ENCODE measurements around the gene COL9A3. TPM values are rescaled to one million over a fixed set of nuclear protein-coding genes. Genes with fewer than 3 reads are reported as not detected.
"Not testable (repeated sequence)": the region's sequence is repeated elsewhere in the genome, so short reads cannot be mapped to it uniquely, and the experiment has no call there.

COL9A3 gene
- total RNA-seq, 2 donors from 2014 or later: not detected

GRCh38 chr20:62840244-62841197 lies 23.7 kb downstream of the COL9A3 start:
- H3K27me3 Mint-ChIP-seq: peaks cover 7% of the 10 kb centered on the region
- no peak for DNase-seq
- H3K9me3 ChIP-seq (ENCODE audit: control insufficient read depth, low read length, poor library complexity, severe bottlenecking): no peaks in the 10 kb centered on the region
- H3K4me1 Mint-ChIP-seq: no peaks in the 10 kb centered on the region
- no peak for ATAC-seq
- H3K27ac Mint-ChIP-seq: no peak overlapping the region
- H3K36me3 Mint-ChIP-seq (ENCODE audit: low read depth): no peaks in the 10 kb centered on the region
- H3K4me3 Mint-ChIP-seq: no peak overlapping the region

DNA sequence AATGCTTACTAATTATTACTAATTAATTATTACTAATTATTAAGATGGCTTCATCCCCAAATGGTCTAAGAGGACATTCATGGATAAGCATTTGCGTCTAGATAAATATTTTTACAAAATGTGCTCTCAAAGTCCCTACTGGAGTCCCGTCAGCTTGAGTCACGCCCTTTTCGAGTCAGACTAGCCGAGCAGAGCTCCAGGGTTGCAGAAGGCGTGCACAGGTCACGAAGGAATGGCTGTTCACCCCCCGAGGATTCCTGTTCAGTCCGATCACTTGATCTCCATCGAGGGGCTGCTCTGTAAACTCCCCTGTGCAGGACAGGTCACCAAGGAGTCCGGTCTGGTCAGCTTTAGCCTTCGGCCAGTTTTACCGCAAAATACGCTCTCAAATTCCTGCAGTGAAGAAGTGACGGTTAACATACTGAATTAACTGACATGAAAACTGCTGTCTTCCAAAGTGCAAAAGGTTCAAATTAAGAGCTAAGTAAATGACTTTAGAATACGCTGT lies 24.9 kb downstream of the COL9A3 start:
- ATAC-seq: no peak
- H3K4me1 Mint-ChIP-seq: no peaks in the 10 kb centered on the region

DNA sequence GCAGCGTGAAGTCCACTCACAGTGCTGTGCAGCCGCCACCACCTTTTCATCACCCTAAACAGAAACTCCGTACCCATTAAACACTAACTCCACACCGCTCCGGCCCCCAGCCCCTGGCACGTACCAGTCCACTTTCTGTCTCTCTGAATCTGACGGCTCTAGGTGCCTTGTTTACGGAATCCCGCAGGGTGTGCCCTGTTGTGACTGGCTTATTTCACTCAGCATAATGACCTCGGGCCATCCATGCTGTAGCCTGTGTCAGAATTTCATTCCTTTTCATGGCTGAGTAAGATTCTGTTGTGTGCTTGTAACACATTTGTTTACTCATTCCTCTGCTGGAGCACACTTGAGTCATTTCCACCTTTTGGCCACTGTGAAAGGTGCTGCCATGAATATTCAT lies 26.8 kb downstream of the COL9A3 start:
- no peaks in the 10 kb centered on the region for H3K9me3 ChIP-seq (ENCODE audit: control insufficient read depth, low read length, poor library complexity, severe bottlenecking)
- ATAC-seq (no peak), DNase-seq (no peak)
- Mint-ChIP-seq H3K4me3 (no peak overlapping the region), H3K27ac (no peak overlapping the region), H3K27me3 (no peaks in the 10 kb centered on the region), H3K4me1 (no peaks in the 10 kb centered on the region), H3K36me3 (ENCODE audit: low read depth) (no peaks in the 10 kb centered on the region)

More for the DNA sequence above, 24.9 kb downstream of the COL9A3 start:
- H3K4me3 Mint-ChIP-seq: no peak overlapping the region
- H3K9me3 ChIP-seq (ENCODE audit: control insufficient read depth, low read length, poor library complexity, severe bottlenecking): no peaks in the 10 kb centered on the region
- H3K36me3 Mint-ChIP-seq (ENCODE audit: low read depth): no peaks in the 10 kb centered on the region
- no peak overlapping the region for H3K27ac Mint-ChIP-seq
- DNase-seq: no peak
- peaks cover 7% of the 10 kb centered on the region for H3K27me3 Mint-ChIP-seq

- DNase-seq (no peak), ATAC-seq (no peak)
- Mint-ChIP-seq H3K4me1 (no peaks in the 10 kb centered on the region), H3K27ac (no peak overlapping the region), H3K36me3 (ENCODE audit: low read depth) (no peaks in the 10 kb centered on the region), H3K4me3 (no peak overlapping the region), H3K27me3 (no peaks in the 10 kb centered on the region)
- no peaks in the 10 kb centered on the region for H3K9me3 ChIP-seq (ENCODE audit: control insufficient read depth, low read length, poor library complexity, severe bottlenecking)
Measured at GRCh38 chr20:62844182-62844581, 27.3 kb downstream of the COL9A3 start.

DNA sequence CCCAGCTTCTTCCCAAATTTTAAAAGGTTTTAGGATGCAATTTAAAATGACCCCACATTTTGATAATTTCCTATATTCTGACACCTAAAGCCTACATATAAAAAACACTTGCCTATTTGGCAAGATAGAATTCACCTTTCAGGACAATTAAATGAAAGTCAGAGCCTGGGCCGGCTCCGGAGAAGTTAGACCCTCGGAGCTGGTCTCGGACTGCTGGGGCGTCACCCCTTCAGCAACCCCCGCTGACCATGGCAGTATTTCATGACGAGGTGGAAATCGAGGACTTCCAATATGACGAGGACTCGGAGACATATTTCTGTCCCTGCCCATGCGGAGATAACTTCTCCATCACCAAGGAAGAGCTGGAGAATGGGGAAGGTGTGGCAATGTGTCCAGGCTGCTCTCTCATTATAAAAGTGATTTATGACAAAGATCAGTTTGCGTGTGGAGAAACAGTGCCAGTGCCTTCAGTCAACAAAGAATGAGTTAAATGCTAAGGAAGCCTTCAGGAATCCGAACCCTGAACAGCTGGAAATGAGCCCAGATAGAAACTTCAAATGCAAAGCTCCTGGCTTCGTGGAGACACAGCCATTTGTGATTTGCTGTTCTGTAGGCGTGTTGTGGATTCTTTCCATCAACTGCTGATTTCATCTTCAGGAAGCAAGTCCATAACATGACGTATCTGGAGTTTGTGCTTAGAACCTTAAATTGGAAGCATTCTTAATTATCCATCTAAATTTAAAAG lies 28.7 kb downstream of the COL9A3 start:
- no peak overlapping the region for H3K27ac Mint-ChIP-seq
- H3K27me3 Mint-ChIP-seq: no peaks in the 10 kb centered on the region
- no peaks in the 10 kb centered on the region for H3K9me3 ChIP-seq (ENCODE audit: control insufficient read depth, low read length, poor library complexity, severe bottlenecking)
- DNase-seq (no peak), ATAC-seq (no peak)
- no peaks in the 10 kb centered on the region for H3K36me3 Mint-ChIP-seq (ENCODE audit: low read depth)
- H3K4me3 Mint-ChIP-seq: no peak overlapping the region
- peaks cover 5% of the 10 kb centered on the region for H3K4me1 Mint-ChIP-seq

- peaks cover 7% of the 10 kb centered on the region for H3K4me1 Mint-ChIP-seq
- H3K27me3 Mint-ChIP-seq: no peaks in the 10 kb centered on the region
- no peak for DNase-seq
- no peaks in the 10 kb centered on the region for H3K9me3 ChIP-seq (ENCODE audit: control insufficient read depth, low read length, poor library complexity, severe bottlenecking)
- no peaks in the 10 kb centered on the region for H3K36me3 Mint-ChIP-seq (ENCODE audit: low read depth)
- H3K4me3 Mint-ChIP-seq: no peak overlapping the region
- H3K27ac Mint-ChIP-seq: peak overlapping the region; percentile 77
- ATAC-seq: no peak
Measured at GRCh38 chr20:62846166-62846890, 29.5 kb downstream of the COL9A3 start.

DNA sequence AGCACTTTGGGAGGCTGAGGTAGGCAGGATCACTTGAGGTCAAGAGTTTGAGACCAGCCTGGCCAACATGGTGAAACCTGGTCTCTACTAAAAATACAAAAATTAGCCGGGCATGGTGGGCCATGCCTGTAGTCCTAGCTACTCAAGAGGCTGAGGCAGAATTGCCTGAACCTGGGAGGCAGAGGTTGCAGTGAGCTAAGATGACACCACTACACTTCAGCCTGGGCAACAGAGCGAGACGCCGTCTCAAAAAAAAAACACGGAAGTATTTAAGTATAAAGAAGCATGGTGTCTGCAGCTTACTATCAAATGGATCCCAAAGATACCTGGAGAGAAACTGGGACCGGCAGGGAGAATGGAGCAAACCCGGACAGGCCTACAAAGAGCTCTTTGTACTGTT lies 32.1 kb downstream of the COL9A3 start:
- not testable (repeated sequence) for ATAC-seq; H3K27ac Mint-ChIP-seq; H3K27me3 Mint-ChIP-seq; H3K4me1 Mint-ChIP-seq; H3K36me3 Mint-ChIP-seq (ENCODE audit: low read depth); DNase-seq; H3K9me3 ChIP-seq (ENCODE audit: control insufficient read depth, low read length, poor library complexity, severe bottlenecking); H3K4me3 Mint-ChIP-seq

DNA sequence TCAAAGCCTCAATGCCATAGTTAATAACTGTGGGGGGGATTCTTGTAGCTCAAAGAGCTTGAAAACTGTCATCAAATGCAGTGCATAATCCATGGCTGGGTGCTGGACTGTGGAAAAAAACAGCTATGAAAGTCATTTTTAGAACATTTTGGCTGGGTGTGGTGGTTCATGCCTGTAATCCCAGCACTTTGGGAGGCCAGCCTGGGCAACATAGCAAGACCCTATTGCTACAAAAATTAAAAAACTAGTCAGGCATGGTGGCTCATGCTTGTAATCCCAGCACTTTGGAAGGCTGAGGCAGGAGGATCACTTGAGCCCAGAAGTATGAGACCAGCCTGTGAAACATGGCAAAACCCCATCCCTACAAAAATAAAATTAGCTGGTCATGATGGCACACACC lies 32.6 kb downstream of the COL9A3 start:
- ATAC-seq (no peak), DNase-seq (no peak)
- Mint-ChIP-seq H3K36me3 (ENCODE audit: low read depth) (peaks cover 2% of the 10 kb centered on the region), H3K4me3 (no peak overlapping the region), H3K4me1 (peaks cover 9% of the 10 kb centered on the region), H3K27me3 (no peaks in the 10 kb centered on the region), H3K27ac (no peak overlapping the region)
- H3K9me3 ChIP-seq (ENCODE audit: control insufficient read depth, low read length, poor library complexity, severe bottlenecking): no peaks in the 10 kb centered on the region

- peaks cover 2% of the 10 kb centered on the region for H3K36me3 Mint-ChIP-seq (ENCODE audit: low read depth)
- no peak for ATAC-seq
- no peak overlapping the region for H3K4me3 Mint-ChIP-seq
- H3K9me3 ChIP-seq (ENCODE audit: control insufficient read depth, low read length, poor library complexity, severe bottlenecking): no peaks in the 10 kb centered on the region
- no peak for DNase-seq
- H3K27ac Mint-ChIP-seq: peak overlapping the region; percentile 68
- H3K27me3 Mint-ChIP-seq: no peaks in the 10 kb centered on the region
- peaks cover 9% of the 10 kb centered on the region for H3K4me1 Mint-ChIP-seq
Measured at GRCh38 chr20:62850333-62850974, 33.6 kb downstream of the COL9A3 start.

GRCh38 chr20:62852196-62852595 lies 35.3 kb downstream of the COL9A3 start:
- Mint-ChIP-seq H3K36me3 (ENCODE audit: low read depth) (peaks cover 2% of the 10 kb centered on the region), H3K4me1 (peaks cover 9% of the 10 kb centered on the region), H3K27ac (no peak overlapping the region), H3K27me3 (no peaks in the 10 kb centered on the region), H3K4me3 (no peak overlapping the region)
- no peak for ATAC-seq
- no peak for DNase-seq
- no peaks in the 10 kb centered on the region for H3K9me3 ChIP-seq (ENCODE audit: control insufficient read depth, low read length, poor library complexity, severe bottlenecking)

GRCh38 chr20:62852841-62853240 lies 36.0 kb downstream of the COL9A3 start:
- Mint-ChIP-seq H3K36me3 (ENCODE audit: low read depth) (peaks cover 5% of the 10 kb centered on the region), H3K27me3 (no peaks in the 10 kb centered on the region), H3K4me1 (peaks cover 9% of the 10 kb centered on the region), H3K27ac (no peak overlapping the region), H3K4me3 (no peak overlapping the region)
- DNase-seq: no peak
- no peak for ATAC-seq
- no peaks in the 10 kb centered on the region for H3K9me3 ChIP-seq (ENCODE audit: control insufficient read depth, low read length, poor library complexity, severe bottlenecking)

- not testable (repeated sequence) for H3K9me3 ChIP-seq (ENCODE audit: control insufficient read depth, low read length, poor library complexity, severe bottlenecking); DNase-seq; H3K4me3 Mint-ChIP-seq; H3K36me3 Mint-ChIP-seq (ENCODE audit: low read depth); H3K27me3 Mint-ChIP-seq; ATAC-seq; H3K27ac Mint-ChIP-seq
- peaks cover 12% of the 10 kb centered on the region for H3K4me1 Mint-ChIP-seq
Measured at GRCh38 chr20:62853304-62853703, 36.5 kb downstream of the COL9A3 start.
